ENCODE measurements around the gene GDPGP1. TPM values are rescaled to one million over a fixed set of nuclear protein-coding genes. Genes with fewer than 3 reads are reported as not detected.
A peak's percentile ranks its signal among the peaks of the same experiment; 100 is the strongest.

Gene GDPGP1
- total and polyA plus RNA-seq, 2 experiments from 2014 or later, result 0.61 to 3.8 TPM

DNA sequence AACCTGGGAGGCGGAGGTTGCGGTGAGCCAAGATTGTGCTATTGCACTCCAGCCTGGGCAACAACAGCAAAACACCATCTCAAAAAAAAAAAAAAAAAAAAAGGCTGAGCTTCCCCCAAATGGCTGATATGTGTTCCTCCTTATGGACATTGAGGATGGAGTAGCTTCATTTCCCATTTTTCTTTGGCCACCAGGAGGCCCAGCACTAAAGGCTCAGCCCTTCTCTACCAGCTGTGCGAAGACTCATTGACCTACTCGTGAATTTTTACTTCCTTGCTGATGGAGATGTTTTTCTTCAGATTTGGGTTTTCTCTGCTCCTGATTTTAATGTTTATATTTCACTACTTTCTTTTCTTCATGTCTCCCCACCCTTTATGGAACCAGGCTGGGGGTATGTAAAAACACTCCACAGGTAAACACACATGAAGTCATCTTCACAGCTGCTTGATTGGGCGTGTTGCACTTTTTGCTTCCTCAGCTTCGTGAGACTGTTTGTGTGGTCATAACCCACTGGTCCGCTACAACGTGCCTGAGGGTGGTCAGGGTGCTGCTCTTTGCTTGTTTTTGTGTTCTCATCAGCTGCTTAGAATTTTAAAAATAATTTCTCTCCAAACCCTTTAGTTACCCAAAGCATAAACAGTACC lies 19.3 kb upstream of the GDPGP1 start:
- Histone ChIP-seq H3K79me2 (replicated peaks; ENCODE audit: insufficient read depth) (peaks cover 23% of the 10 kb centered on the region), H3K9me2 (ENCODE audit: insufficient read depth) (no peaks in the 10 kb centered on the region), H3K27me3 (ENCODE audit: insufficient read depth) (no peaks in the 10 kb centered on the region), H3K27ac (ENCODE audit: low read depth) (no peak overlapping the region), H3F3A (replicated peaks; ENCODE audit: low read depth) (no peaks in the 10 kb centered on the region), H3K4me2 (no peak overlapping the region), H3K36me3 (ENCODE audit: insufficient read depth) (0 out of 2 replicates have a peak, but pooled peaks cover 3% of the 10 kb centered on the region), H2AFZ (no peak overlapping the region), H3K4me3 (no peak overlapping the region), H4K20me1 (replicated peaks; ENCODE audit: insufficient read depth) (peaks cover 13% of the 10 kb centered on the region), H3K4me1 (ENCODE audit: insufficient read depth) (no peaks in the 10 kb centered on the region; the same call in 1 of the 2 replicates)
- Mint-ChIP-seq H3K4me1 (peaks cover 24% of the 10 kb centered on the region), H3K36me3 (ENCODE audit: low read depth) (peaks cover 2% of the 10 kb centered on the region; the same call in 1 of the 3 replicates), H3K4me3 (no peak overlapping the region), H3K9me3 (no peaks in the 10 kb centered on the region), H3K27me3 (ENCODE audit: insufficient read depth, low read depth, poor library complexity) (peaks cover 10% of the 10 kb centered on the region), H3K27ac (no peak overlapping the region)
- DNase-seq (ENCODE audit: low spot score) (peak; percentile 66), ATAC-seq (peak; percentile 31)
- TF ChIP-seq, protein P1, sequence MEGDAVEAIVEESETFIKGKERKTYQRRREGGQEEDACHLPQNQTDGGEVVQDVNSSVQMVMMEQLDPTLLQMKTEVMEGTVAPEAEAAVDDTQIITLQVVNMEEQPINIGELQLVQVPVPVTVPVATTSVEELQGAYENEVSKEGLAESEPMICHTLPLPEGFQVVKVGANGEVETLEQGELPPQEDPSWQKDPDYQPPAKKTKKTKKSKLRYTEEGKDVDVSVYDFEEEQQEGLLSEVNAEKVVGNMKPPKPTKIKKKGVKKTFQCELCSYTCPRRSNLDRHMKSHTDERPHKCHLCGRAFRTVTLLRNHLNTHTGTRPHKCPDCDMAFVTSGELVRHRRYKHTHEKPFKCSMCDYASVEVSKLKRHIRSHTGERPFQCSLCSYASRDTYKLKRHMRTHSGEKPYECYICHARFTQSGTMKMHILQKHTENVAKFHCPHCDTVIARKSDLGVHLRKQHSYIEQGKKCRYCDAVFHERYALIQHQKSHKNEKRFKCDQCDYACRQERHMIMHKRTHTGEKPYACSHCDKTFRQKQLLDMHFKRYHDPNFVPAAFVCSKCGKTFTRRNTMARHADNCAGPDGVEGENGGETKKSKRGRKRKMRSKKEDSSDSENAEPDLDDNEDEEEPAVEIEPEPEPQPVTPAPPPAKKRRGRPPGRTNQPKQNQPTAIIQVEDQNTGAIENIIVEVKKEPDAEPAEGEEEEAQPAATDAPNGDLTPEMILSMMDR (conservative IDR thresholded peaks at IDR 0.05; ENCODE audit: low read depth in 2 of 2), result peak; percentile 33 to 45
- TF ChIP-seq, protein P2, sequence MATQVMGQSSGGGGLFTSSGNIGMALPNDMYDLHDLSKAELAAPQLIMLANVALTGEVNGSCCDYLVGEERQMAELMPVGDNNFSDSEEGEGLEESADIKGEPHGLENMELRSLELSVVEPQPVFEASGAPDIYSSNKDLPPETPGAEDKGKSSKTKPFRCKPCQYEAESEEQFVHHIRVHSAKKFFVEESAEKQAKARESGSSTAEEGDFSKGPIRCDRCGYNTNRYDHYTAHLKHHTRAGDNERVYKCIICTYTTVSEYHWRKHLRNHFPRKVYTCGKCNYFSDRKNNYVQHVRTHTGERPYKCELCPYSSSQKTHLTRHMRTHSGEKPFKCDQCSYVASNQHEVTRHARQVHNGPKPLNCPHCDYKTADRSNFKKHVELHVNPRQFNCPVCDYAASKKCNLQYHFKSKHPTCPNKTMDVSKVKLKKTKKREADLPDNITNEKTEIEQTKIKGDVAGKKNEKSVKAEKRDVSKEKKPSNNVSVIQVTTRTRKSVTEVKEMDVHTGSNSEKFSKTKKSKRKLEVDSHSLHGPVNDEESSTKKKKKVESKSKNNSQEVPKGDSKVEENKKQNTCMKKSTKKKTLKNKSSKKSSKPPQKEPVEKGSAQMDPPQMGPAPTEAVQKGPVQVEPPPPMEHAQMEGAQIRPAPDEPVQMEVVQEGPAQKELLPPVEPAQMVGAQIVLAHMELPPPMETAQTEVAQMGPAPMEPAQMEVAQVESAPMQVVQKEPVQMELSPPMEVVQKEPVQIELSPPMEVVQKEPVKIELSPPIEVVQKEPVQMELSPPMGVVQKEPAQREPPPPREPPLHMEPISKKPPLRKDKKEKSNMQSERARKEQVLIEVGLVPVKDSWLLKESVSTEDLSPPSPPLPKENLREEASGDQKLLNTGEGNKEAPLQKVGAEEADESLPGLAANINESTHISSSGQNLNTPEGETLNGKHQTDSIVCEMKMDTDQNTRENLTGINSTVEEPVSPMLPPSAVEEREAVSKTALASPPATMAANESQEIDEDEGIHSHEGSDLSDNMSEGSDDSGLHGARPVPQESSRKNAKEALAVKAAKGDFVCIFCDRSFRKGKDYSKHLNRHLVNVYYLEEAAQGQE (IDR thresholded peaks at IDR 0.05; ENCODE audit: unreplicated experiment), result no peak

DNA sequence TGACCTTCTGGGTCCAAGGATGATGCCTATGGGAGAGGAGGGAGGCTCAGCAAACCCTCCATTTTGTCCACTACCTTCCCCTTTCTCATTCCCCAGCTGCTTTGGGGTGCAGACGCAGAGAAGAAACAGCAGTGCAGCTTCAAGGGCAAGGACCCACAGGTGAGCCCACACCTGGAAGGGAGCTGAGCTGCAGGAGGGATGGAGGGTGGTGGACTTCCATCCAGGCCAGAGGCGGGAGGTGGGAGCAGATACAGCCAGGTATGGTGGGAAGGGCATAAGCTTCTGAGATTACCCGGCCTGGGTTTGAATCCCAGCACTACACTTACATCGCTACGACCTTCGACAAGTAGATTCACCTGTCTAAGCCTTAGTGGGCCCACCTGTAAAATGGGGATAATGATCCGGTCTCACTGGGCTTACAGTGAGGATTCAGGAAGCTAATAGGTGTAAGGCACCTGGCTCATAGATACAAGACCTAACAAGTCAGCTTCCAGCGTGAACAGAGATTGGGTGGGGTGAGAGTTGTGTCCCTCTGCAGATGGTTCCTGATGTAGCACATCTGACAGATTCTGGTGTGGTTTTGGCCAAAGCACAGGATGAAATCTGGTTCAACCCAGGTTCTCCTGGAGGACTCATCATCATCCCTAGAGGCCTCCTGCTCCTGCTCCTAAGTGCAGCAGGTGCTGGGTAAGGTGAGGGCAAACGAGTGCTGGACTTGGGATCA lies 16.2 kb upstream of the GDPGP1 start:
- peaks cover 7% of the 10 kb centered on the region; the same call in 1 of the 2 replicates for H4K20me1 ChIP-seq (replicated peaks; ENCODE audit: insufficient read depth)
- H3K4me1 ChIP-seq (ENCODE audit: insufficient read depth), result no peaks in the 10 kb centered on the region; the same call in 1 of the 2 replicates
- H3K9me3 Mint-ChIP-seq, result no peaks in the 10 kb centered on the region
- peaks cover 23% of the 10 kb centered on the region for H3K79me2 ChIP-seq (replicated peaks; ENCODE audit: insufficient read depth)
- peaks cover 17% of the 10 kb centered on the region for H3K4me1 Mint-ChIP-seq
- H3K4me2 ChIP-seq, result no peak overlapping the region
- no peak for DNase-seq (ENCODE audit: low spot score)
- H3K36me3 Mint-ChIP-seq (ENCODE audit: low read depth), result peaks cover 6% of the 10 kb centered on the region; the same call in 2 of the 3 replicates
- no peaks in the 10 kb centered on the region for H3K27me3 ChIP-seq (ENCODE audit: insufficient read depth)
- peaks cover 3% of the 10 kb centered on the region; the same call in 1 of the 2 replicates for H3K36me3 ChIP-seq (ENCODE audit: insufficient read depth)
- H3K4me3 ChIP-seq, result no peak overlapping the region
- no peak overlapping the region for H3K27ac ChIP-seq (ENCODE audit: low read depth)
- no peak overlapping the region for H3K4me3 Mint-ChIP-seq
- peaks cover 6% of the 10 kb centered on the region for H3K27me3 Mint-ChIP-seq (ENCODE audit: insufficient read depth, low read depth, poor library complexity)
- no peaks in the 10 kb centered on the region for H3K9me2 ChIP-seq (ENCODE audit: insufficient read depth)
- H3F3A ChIP-seq (replicated peaks; ENCODE audit: low read depth), result no peaks in the 10 kb centered on the region
- H3K27ac Mint-ChIP-seq, result no peak overlapping the region
- no peak overlapping the region for H2AFZ ChIP-seq
- no peak for ATAC-seq
- TF ChIP-seq, protein P1 (conservative IDR thresholded peaks at IDR 0.05; ENCODE audit: low read depth in 2 of 2), result no peak
- TF ChIP-seq, protein P3, sequence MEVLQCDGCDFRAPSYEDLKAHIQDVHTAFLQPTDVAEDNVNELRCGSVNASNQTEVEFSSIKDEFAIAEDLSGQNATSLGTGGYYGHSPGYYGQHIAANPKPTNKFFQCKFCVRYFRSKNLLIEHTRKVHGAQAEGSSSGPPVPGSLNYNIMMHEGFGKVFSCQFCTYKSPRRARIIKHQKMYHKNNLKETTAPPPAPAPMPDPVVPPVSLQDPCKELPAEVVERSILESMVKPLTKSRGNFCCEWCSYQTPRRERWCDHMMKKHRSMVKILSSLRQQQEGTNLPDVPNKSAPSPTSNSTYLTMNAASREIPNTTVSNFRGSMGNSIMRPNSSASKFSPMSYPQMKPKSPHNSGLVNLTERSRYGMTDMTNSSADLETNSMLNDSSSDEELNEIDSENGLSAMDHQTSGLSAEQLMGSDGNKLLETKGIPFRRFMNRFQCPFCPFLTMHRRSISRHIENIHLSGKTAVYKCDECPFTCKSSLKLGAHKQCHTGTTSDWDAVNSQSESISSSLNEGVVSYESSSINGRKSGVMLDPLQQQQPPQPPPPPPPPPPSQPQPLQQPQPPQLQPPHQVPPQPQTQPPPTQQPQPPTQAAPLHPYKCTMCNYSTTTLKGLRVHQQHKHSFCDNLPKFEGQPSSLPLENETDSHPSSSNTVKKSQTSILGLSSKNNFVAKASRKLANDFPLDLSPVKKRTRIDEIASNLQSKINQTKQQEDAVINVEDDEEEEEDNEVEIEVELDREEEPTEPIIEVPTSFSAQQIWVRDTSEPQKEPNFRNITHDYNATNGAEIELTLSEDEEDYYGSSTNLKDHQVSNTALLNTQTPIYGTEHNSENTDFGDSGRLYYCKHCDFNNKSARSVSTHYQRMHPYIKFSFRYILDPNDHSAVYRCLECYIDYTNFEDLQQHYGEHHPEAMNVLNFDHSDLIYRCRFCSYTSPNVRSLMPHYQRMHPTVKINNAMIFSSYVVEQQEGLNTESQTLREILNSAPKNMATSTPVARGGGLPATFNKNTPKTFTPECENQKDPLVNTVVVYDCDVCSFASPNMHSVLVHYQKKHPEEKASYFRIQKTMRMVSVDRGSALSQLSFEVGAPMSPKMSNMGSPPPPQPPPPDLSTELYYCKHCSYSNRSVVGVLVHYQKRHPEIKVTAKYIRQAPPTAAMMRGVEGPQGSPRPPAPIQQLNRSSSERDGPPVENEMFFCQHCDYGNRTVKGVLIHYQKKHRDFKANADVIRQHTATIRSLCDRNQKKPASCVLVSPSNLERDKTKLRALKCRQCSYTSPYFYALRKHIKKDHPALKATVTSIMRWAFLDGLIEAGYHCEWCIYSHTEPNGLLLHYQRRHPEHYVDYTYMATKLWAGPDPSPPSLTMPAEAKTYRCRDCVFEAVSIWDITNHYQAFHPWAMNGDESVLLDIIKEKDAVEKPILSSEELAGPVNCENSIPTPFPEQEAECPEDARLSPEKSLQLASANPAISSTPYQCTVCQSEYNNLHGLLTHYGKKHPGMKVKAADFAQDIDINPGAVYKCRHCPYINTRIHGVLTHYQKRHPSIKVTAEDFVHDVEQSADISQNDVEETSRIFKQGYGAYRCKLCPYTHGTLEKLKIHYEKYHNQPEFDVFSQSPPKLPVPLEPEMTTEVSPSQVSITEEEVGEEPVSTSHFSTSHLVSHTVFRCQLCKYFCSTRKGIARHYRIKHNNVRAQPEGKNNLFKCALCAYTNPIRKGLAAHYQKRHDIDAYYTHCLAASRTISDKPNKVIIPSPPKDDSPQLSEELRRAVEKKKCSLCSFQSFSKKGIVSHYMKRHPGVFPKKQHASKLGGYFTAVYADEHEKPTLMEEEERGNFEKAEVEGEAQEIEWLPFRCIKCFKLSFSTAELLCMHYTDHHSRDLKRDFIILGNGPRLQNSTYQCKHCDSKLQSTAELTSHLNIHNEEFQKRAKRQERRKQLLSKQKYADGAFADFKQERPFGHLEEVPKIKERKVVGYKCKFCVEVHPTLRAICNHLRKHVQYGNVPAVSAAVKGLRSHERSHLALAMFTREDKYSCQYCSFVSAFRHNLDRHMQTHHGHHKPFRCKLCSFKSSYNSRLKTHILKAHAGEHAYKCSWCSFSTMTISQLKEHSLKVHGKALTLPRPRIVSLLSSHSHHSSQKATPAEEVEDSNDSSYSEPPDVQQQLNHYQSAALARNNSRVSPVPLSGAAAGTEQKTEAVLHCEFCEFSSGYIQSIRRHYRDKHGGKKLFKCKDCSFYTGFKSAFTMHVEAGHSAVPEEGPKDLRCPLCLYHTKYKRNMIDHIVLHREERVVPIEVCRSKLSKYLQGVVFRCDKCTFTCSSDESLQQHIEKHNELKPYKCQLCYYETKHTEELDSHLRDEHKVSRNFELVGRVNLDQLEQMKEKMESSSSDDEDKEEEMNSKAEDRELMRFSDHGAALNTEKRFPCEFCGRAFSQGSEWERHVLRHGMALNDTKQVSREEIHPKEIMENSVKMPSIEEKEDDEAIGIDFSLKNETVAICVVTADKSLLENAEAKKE (CRISPR knock-in tag; IDR thresholded peaks at IDR 0.05), result no peak
- no peak for TF ChIP-seq STAT1 (IDR thresholded peaks at IDR 0.05; ENCODE audit: unreplicated experiment)
